NCI-H146 treated with DMSO at 0.1 percent for 48 hours (cell line): ENCODE data around the gene HLA-E.
"Not testable (repeated sequence)": the region's sequence is repeated elsewhere in the genome, so short reads cannot be mapped to it uniquely, and the experiment has no call there.

Experiments used
- DNase-seq: peaks from one replicate; lab custom pipeline; 2025; ENCODE audit not compliant: unreplicated experiment; lab: John Stamatoyannopoulos, UW

Gene HLA-E

GRCh38 chr6:30480536-30481156 is 8.7 kb upstream of the HLA-E start:
- no peak for DNase-seq

DNA sequence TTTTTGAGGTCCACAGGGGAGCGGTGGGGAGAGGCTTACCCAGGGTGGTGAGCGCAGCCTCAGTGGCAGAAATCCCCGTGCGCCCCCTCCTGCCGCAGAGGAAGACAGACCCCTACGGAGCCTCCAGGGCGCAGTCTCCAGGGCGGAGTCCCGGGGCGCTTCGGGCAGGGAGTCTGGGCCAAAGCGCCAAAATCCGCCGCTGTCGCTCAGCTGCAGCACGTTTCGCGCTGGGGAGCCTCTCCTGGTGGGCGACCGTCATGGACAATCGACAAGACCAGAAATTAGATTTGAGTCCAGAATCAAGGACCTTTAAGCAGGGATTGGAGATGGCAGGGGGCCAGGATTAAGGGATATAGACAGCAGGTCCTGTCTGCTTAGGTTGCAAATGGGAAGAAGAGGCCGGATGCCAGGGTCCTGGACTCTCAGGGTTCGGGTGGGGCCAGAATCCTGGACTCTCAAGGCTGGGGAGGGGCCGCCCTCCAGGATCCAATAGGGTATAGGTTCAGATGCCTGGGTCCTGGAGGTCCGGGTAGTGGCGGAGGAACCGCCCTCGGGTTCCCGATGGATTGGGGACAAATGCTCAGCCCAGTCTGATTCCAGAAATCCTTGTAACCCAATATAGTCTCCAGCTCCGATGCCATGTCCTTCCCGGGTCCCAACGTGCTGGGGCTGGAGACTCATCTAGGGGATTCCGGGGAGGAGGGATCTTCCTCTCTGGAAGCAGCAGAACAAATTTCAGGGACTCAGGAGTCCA is 7.9 kb upstream of the HLA-E start:
- DNase-seq: no peak

DNA sequence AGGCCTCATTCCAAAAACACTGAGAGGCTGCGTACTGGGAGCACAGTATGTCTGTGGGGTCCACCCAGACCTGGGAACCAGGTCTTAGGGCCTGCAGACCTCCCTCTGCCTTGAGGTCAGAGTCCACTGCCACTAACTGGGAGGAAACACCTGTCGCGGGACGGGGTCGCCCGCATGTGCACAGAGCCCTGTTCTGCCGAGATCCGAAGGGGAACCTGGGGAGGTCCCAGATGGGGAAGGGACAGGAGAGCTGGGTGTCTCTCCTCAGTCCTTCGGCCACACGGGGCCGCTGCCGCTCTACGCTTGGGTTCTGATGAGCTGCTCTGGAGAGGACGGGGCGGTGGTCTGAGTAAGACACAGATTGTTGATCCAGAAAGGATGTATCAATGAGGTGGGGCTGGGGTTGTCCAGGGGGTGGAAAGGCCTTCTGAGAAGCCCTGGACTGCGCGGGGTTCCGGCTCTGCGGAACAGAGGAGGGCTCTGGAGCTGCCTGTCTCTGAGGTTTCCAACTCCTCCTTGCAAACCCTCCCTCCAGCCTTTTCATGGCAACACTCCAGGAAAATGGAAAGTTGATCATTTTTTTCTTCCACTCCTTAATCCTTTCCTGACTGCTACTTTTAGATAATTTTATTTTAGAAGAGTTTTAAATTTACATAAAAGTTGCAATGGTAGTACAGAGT is 7.2 kb upstream of the HLA-E start:
- peak; percentile 11 for DNase-seq

DNA sequence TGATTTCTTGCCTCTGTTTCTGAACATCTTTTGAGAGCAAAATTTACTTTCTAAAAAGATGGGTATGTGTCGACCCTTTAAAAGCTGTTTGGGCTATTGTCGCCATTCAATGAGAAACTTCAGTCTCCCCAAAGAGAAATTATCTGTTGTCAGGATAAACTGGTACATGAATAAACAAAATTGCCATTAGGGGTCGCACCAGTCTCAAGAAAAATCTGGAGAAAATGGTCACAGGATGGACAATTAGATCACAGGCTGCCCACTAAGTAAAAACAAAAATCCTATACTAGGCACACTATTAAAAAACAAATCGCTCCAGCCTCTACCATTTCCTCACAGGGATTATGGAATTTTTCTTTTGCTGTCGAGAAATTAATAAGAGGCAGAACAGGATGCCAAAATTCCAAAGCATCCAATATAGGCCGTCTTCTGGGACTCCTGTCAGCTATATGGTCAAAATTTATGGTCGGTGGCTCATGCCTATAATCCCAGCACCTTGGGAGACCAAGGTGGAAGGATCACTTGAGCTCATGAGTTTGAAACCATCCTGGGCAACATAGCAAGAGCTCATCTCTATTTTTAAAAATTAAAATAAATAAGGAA is 5.5 kb upstream of the HLA-E start:
- DNase-seq: no peak

DNA sequence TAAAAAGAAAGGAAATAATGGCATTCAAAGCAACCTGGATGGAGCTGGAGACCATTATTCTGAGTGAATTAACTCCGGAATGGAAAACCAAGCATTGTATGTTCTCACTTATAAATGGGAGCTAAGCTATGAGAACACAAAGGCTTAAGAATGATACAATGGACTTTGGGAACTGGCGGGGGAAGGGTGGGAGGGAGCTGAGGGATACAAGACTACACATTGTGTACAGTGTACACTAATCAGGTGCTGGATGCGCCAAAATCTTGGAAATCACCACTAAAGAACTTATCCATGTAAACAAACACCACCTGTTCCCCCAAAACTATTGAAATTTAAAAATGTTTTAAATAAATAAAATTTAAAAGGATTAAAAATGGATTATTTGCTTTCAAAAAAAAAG is 4.1 kb upstream of the HLA-E start:
- no peak for DNase-seq

- DNase-seq: no peak
Measured at GRCh38 chr6:30487926-30488325, 1.4 kb upstream of the HLA-E start.

- DNase-seq: not testable (repeated sequence)
Measured at GRCh38 chr6:30488697-30489080, 620 bp upstream of the HLA-E start.

GRCh38 chr6:30490026-30490876 is 942 bp downstream of the HLA-E start:
- no peak for DNase-seq

DNA sequence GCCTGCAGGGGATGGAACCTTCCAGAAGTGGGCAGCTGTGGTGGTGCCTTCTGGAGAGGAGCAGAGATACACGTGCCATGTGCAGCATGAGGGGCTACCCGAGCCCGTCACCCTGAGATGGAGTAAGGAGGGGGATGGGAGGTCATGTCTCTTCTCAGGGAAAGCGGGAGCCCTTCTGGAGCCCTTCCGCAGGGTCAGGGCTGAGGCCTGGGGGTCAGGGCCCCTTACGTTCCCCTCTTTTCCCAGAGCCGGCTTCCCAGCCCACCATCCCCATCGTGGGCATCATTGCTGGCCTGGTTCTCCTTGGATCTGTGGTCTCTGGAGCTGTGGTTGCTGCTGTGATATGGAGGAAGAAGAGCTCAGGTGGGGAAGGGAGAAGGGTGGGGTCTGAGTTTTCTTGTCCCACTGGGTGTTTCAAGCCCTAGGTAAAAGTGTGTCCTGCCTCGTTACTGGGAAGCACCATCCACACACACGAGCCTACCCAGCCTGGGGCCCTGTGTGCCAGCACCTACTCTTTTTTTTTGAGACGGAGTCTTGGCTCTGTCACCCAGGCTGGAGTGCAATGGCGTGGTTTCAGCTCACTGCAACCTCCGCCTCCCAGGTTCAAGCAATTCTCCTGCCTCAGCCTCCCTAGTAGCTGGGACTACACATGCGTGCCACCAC is 2.1 kb downstream of the HLA-E start:
- DNase-seq: not testable (repeated sequence)

DNA sequence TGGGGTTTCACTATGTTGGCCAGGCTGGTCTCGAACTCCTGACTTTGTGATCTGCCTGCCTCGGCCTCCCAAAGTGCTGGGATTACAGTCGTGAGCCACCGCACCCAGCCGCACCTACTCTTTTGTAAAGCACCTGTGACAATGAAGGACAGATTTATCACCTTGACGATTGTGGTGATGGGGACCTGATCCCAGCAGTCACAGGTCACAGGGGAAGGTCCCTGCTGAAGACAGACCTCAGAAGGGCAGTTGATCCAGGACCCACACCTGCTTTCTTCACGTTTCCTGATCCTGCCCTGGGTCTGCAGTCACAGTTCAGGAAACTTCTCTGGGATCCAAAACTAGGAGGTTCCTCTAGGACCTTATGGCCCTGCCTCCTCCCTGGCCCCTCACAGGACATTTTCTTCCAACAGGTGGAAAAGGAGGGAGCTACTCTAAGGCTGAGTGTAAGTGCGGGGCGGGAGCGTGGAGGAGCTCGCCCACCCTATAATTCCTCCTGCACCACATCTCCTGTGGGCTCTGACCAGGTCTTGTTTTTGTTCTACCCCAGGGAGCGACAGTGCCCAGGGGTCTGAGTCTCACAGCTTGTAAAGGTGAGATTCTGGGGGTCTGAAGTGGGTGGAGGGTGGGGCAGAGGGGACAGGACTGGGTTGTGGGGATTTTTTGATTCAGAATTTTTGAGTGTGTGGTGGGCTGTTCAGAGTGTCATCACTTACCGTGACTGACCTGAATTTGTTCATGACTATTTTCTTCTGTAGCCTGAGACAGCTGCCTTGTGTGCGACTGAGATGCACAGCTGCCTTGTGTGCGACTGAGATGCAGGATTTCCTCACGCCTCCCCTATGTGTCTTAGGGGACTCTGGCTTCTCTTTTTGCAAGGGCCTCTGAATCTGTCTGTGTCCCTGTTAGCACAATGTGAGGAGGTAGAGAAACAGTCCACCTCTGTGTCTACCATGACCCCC is 3.0 kb downstream of the HLA-E start:
- no peak for DNase-seq

DNA sequence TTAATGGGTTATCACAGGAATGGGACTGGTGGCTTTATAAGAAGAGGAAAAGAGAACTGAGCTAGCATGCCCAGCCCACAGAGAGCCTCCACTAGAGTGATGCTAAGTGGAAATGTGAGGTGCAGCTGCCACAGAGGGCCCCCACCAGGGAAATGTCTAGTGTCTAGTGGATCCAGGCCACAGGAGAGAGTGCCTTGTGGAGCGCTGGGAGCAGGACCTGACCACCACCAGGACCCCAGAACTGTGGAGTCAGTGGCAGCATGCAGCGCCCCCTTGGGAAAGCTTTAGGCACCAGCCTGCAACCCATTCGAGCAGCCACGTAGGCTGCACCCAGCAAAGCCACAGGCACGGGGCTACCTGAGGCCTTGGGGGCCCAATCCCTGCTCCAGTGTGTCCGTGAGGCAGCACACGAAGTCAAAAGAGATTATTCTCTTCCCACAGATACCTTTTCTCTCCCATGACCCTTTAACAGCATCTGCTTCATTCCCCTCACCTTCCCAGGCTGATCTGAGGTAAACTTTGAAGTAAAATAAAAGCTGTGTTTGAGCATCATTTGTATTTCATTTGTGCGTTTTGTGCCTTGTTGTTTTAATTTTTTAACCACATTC is 4.4 kb downstream of the HLA-E start:
- DNase-seq: no peak

DNA sequence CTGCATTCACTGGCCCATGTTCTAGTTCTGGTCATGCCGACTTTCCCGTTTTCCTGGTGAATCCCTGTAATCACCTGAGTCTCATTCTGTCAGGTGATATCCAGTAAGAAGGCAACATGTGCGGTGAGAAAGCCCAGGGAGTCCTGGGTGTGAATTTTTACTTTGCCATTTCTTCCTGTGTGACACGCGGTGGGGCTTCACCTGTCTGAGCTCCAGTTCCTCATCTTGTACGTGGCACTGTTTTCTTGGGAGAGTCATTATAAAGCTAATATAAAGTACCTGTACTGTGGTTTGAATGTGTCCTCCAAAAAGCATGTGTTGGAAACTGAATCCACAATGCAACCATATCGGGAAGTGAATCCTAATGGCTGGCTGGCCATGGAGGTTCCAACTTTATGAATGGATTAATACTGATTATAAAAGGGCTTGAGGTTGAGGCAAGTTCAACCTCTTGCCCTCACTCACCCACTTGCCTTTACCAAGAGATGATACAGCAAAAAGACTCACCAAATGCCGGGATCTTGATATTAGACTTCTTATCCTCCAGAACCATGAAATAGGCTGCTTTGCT is 5.1 kb downstream of the HLA-E start:
- DNase-seq: no peak

DNA sequence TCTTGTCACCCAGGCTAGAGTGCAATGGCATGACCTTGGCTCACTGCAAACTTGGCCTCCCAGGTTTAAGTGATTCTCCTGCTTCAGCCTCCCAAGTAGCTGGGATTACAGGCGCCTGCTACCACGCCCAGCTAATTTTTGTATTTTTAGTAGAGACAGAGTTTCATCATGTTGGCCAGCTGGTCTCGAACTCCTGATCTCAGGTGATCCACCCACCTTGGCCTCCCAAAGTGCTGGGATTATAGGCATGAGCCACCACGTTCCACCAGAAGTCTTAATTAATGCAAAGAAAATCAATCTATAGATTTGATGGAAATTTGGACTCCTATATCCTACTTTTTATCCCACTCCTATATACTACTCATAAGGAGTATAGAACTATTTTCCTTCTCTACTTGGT is 5.8 kb downstream of the HLA-E start:
- not testable (repeated sequence) for DNase-seq

GRCh38 chr6:30495993-30496392 is 6.7 kb downstream of the HLA-E start:
- DNase-seq: no peak

- not testable (repeated sequence) for DNase-seq
Measured at GRCh38 chr6:30497261-30497599, 7.9 kb downstream of the HLA-E start.

- DNase-seq: no peak
Measured at GRCh38 chr6:30497714-30498113, 8.4 kb downstream of the HLA-E start.

- DNase-seq: not testable (repeated sequence)
Measured at GRCh38 chr6:30498705-30499104, 9.4 kb downstream of the HLA-E start.
